Pancreas (tissue), 10 donors: Measurements from ENCODE around the gene GRID1. TPM values are rescaled to one million over a fixed set of nuclear protein-coding genes. Genes with fewer than 3 reads are reported as not detected.

Source experiments
- ATAC-seq, 4 donors: fragments of 200-7000 bp; cut with Tn5 transposase; one replicate each; pipeline versions ENCODE4 v1.8.0 to v1.9.1; 2020; ENCODE audit warnings: mild to moderate bottlenecking in 4 of 4, moderate library complexity in 4 of 4
- DNase-seq, 6 donors: peaks; one replicate each; pipeline ENCODE4 v3.0.0-alpha.2; 2020
- FAIRE-seq: peaks from 2 replicates; lab custom pipeline; 2012; peaks lifted over from hg19 to GRCh38; lab: Jason Lieb, UNC
- H3K27ac ChIP-seq, 4 donors: fragments of 200-600 bp; sonication (generic); 1 replicate in 3 of 4; 2 replicates in 1 of 4; pipeline versions ENCODE4 v1.5.0 to v1.8.0; 2020
- H3K27me3 ChIP-seq, 4 donors: fragments of 200-600 bp; one replicate each; pipeline ENCODE4 v1.8.0; 2021
- H3K36me3 ChIP-seq, 3 donors: fragments of 200-600 bp; sonication (generic) in 1 of 3; one replicate each; pipeline versions ENCODE4 v1.5.0 to v1.8.0; 2020 to 2021
- H3K4me1 ChIP-seq, 3 donors: fragments of 200-600 bp; one replicate each; pipeline ENCODE4 v1.8.0; 2021
- H3K4me3 ChIP-seq, 4 donors: fragments of 200-600 bp; sonication (generic) in 2 of 4; one replicate each; pipeline versions ENCODE4 v1.5.0 to v1.8.0; 2020 to 2021
- H3K9me3 ChIP-seq, 4 donors: fragments of 200-600 bp; one replicate each; pipeline ENCODE4 v1.8.0; 2021
- WGBS, 2 donors: extraction: QIAGEN DNeasy Blood & Tissue Kit; methylation state at CpG; one replicate each; pipeline ENCODE4 v1.1.7; 2013; 5-methylcytosine and 5-hydroxymethylcytosine counted together
- intact Hi-C, 3 donors: fragments of 100-400 bp; cut with DNase I; formaldehyde crosslinking; loops; one replicate each; pipeline versions ENCODE4 v1.11.1 to v1.14.2; 2022
- polyA plus RNA-seq, 2 donors: library from polyadenylated mRNA; stranded (reverse); fragments of 200-250 nt; gene quantifications; one replicate each; pipeline ENCODE4 v1.2.3, GENCODE V29; 2013
- total RNA-seq, 6 donors: library from RNA; stranded (reverse); fragmentation: NEBNext Ultra II Directional in 4 of 6; extraction: Animal tissue kit (Norgen Biotek cat#: 25700) in 4 of 6; gene quantifications; one replicate each; pipeline versions ENCODE4 v1.2.1 to v1.2.4, GENCODE V29; 2021 to 2023
- TF ChIP-seq, protein P1 (sequence below), 4 donors: fragments of 200-600 bp; sonication (generic) in 3 of 4; IDR thresholded peaks; one replicate each; pipeline versions ENCODE4 v1.5.0 to v1.8.0; 2021; ENCODE audit warnings: antibody characterized with exemption in 4 of 4
- donor health status: healthy with polysubstance abuse.
- donor health status: DM: no; HTN: no; CAD: no; lungs with moderate emphysema.
- donor health status: DM: no; HTN: no; CAD: no.
- donor health status: control.
- donor health status: control.
- donor health status: Bipolar disorder and iron deficiency.
- donor health status: DM: yes; HTN: yes; CAD: no.
- donor health status: DM: no; HTN: no; CAD: no.
- donor health status: DM: no; HTN: no; CAD: no.
- donor health status: DM: yes; HTN: yes; CAD: no.

GRID1 gene
- total and polyA plus RNA-seq, 8 donors = 0.05 to 1.5 (median 0.91) TPM

DNA sequence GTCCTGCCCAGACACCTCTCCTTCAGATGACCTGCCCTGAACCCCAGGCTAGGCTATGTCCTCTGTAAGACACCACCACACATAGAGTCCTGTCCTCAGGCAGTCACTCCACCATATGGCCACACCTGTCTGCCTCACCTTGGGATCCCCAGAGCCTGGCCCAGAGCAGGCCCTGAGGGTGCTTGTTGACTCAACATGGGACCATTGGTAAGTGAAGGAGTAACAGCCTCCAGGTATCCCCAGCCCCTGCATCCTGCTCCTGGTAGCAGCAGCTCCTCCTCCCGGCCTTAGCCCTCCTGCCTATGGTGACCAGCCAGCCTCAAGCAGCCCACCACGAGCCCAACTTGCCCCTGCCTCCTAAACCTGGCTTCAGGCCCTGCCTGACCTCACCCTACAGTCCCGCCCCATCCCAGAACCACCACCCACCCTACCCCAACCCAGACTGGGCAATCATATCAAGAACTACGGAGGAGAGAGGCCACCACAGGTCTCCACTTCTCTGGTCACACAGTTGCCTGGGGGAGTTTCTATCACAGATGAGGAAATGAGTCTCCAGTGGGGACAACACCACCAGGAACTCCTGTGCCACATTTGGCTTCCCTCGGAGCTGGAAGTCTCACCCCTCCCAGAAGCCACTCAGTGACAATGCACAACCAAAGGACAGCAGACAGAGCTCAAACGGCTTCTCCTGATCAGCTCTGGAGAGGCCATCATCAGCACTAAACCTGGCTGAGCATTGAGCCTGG, 136.6 kb downstream of the GRID1 start:
- FAIRE-seq (no peak), DNase-seq (no peak), ATAC-seq (no peak)
- Histone ChIP-seq H3K9me3 (no peaks in the 10 kb centered on the region), H3K4me1 (no peaks in the 10 kb centered on the region), H3K36me3 (no peaks in the 10 kb centered on the region), H3K4me3 (no peak overlapping the region), H3K27me3 (no peaks in the 10 kb centered on the region), H3K27ac (no peak overlapping the region)
- intact Hi-C loops = no loop called here
- TF ChIP-seq, protein P1, sequence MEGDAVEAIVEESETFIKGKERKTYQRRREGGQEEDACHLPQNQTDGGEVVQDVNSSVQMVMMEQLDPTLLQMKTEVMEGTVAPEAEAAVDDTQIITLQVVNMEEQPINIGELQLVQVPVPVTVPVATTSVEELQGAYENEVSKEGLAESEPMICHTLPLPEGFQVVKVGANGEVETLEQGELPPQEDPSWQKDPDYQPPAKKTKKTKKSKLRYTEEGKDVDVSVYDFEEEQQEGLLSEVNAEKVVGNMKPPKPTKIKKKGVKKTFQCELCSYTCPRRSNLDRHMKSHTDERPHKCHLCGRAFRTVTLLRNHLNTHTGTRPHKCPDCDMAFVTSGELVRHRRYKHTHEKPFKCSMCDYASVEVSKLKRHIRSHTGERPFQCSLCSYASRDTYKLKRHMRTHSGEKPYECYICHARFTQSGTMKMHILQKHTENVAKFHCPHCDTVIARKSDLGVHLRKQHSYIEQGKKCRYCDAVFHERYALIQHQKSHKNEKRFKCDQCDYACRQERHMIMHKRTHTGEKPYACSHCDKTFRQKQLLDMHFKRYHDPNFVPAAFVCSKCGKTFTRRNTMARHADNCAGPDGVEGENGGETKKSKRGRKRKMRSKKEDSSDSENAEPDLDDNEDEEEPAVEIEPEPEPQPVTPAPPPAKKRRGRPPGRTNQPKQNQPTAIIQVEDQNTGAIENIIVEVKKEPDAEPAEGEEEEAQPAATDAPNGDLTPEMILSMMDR (IDR thresholded peaks at IDR 0.05) = no peak
- WGBS, 2 donors = 72 to 74% methylated on average over 6 of the region's 6 CpGs

DNA sequence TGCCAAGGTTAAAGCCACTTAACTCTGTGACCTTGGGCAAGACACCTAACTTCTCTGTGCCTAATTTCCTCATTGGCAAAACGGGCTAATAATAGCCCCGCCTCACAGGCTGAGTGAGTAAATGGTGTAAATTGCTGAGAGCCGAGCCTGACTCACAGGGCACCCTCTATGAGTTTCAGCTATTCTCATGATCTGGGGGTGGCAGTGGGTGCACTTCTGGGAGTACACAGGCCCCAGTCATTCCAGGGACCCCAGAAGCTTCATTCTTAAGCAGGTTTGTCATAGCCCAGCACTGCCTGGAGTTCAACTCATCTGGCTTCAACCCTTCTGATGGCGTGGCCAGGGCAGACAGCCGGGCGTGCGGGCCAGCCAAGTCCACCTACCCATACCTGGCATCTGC, 137.2 kb downstream of the GRID1 start:
- Histone ChIP-seq H3K27me3 (no peaks in the 10 kb centered on the region), H3K4me3 (no peak overlapping the region), H3K4me1 (no peaks in the 10 kb centered on the region), H3K27ac (no peak overlapping the region), H3K36me3 (no peaks in the 10 kb centered on the region), H3K9me3 (no peaks in the 10 kb centered on the region)
- FAIRE-seq = no peak
- DNase-seq = no peak
- TF ChIP-seq, protein P1 (IDR thresholded peaks at IDR 0.05) = no peak
- ATAC-seq = no peak
- WGBS, 2 donors = 76 to 83% methylated on average over 7 of the region's 7 CpGs
- intact Hi-C loops = no loop called here

- Histone ChIP-seq H3K9me3 (no peaks in the 10 kb centered on the region), H3K4me3 (no peak overlapping the region), H3K4me1 (no peaks in the 10 kb centered on the region), H3K36me3 (no peaks in the 10 kb centered on the region), H3K27me3 (no peaks in the 10 kb centered on the region), H3K27ac (no peak overlapping the region)
- TF ChIP-seq, protein P1 (IDR thresholded peaks at IDR 0.05) = no peak
- 67 to 76% methylated on average over 6 of the region's 6 CpGs for WGBS, 2 donors
- no peak for ATAC-seq
- DNase-seq = no peak
- intact Hi-C loops = no loop called here
- no peak for FAIRE-seq
Measured at GRCh38 chr10:86227501-86228258, 138.9 kb downstream of the GRID1 start.

DNA sequence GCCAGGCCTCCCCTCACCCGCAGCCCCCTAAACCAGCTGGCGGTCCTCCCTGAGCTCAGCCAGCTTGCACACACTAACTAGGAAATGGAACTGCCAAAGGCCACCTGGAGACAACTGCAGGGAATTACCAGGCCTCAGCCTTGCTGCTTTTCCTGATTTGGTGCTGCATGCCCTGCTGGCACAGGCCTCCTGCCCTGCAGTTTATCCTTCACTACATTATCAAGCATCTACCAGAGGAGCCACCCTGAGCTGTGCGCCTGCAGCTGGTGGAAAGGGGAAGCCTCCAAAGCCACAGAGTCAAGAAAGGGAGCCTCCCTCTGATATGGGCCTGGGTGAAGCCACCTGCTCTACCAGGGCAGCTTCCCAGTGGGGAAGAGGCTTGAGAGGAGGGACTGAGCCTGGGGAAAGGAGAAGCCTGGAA, 139.8 kb downstream of the GRID1 start:
- 86 to 88% methylated on average over 3 of the region's 3 CpGs for WGBS, 2 donors
- DNase-seq (no peak), ATAC-seq (no peak), FAIRE-seq (no peak)
- H3K4me1 ChIP-seq = no peaks in the 10 kb centered on the region
- no peaks in the 10 kb centered on the region for H3K27me3 ChIP-seq
- intact Hi-C loops = no loop called here
- TF ChIP-seq, protein P1 (IDR thresholded peaks at IDR 0.05) = no peak
- no peaks in the 10 kb centered on the region for H3K36me3 ChIP-seq
- no peaks in the 10 kb centered on the region for H3K9me3 ChIP-seq
- H3K27ac ChIP-seq = no peak overlapping the region
- H3K4me3 ChIP-seq = no peak overlapping the region

GRCh38 chr10:86226016-86226415, 140.6 kb downstream of the GRID1 start:
- H3K4me1 ChIP-seq = no peaks in the 10 kb centered on the region
- no peak overlapping the region for H3K4me3 ChIP-seq
- H3K9me3 ChIP-seq = no peaks in the 10 kb centered on the region
- no peak for ATAC-seq
- no peaks in the 10 kb centered on the region for H3K27me3 ChIP-seq
- intact Hi-C loops = no loop called here
- 86 to 88% methylated on average over 8 of the region's 8 CpGs for WGBS, 2 donors
- DNase-seq = no peak
- no peak for FAIRE-seq
- TF ChIP-seq, protein P1 (IDR thresholded peaks at IDR 0.05) = no peak
- no peak overlapping the region for H3K27ac ChIP-seq
- no peaks in the 10 kb centered on the region for H3K36me3 ChIP-seq
